ENCODE measurements around the gene PRKG1. TPM values are rescaled to one million over a fixed set of nuclear protein-coding genes. Genes with fewer than 3 reads are reported as not detected.

Gene PRKG1
- polyA plus RNA-seq, 1 donor (not counting 4 experiments of a cell fraction or from before 2014, with no cell fraction given): 0.24 TPM

DNA sequence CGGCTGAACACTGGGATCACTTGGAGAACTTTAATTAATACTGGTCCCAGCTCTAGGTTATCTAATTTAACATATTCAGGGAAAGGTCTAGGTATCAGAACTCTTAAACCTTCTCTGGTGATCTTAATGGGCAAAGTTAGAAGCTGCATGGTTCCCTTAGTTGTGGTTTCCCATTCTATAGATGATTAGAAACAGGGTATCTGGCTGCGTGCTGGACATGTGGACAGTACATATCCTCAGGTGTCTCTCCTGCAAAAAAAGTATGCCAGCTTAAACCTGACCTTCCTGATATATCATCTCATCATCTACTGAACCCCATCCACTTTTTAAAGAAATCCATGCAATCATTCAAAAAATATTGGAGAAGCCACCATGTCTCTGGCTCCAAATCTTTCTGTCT is 955.3 kb downstream of the PRKG1 start:
- Histone ChIP-seq H3K36me3 (ENCODE audit: control insufficient read depth in 2 of 2, extremely low read depth in 1 of 2, insufficient read depth in 2 of 2, low read length in 2 of 2) (no peaks in the 10 kb centered on the region), H3K79me2 (ENCODE audit: control insufficient read depth, insufficient read depth, low read length) (no peaks in the 10 kb centered on the region), H3K4me2 (ENCODE audit: control insufficient read depth, extremely low read depth, insufficient read depth, low read depth, low read length) (no peak overlapping the region), H3K27ac (ENCODE audit: control insufficient read depth, insufficient read depth, low read length) (no peak overlapping the region), H2AFZ (ENCODE audit: control insufficient read depth, low read length) (no peak overlapping the region), H3K9ac (ENCODE audit: control insufficient read depth, extremely low read depth, insufficient read depth, low read length) (no peak overlapping the region), H3K4me1 (ENCODE audit: control insufficient read depth, extremely low read depth, insufficient read depth, low read length) (no peaks in the 10 kb centered on the region), H3K27me3 (ENCODE audit: control insufficient read depth, extremely low read depth, insufficient read depth, low read length) (no peaks in the 10 kb centered on the region), H3K4me3 (ENCODE audit: control insufficient read depth in 2 of 3, extremely low read depth in 1 of 3, insufficient read depth in 2 of 3, low read depth in 1 of 3, low read length in 3 of 3) (no peak overlapping the region), H4K20me1 (ENCODE audit: control insufficient read depth, extremely low read depth, insufficient read depth, low read length) (no peaks in the 10 kb centered on the region), H3K9me3 (ENCODE audit: control insufficient read depth, low read depth, low read length) (no peaks in the 10 kb centered on the region), H3K9me1 (ENCODE audit: control insufficient read depth, extremely low read depth, insufficient read depth, low read length) (no peaks in the 10 kb centered on the region)
- FAIRE-seq (no peak), DNase-seq (ENCODE audit: low read depth, low spot score) (no peak)
- TF ChIP-seq EZH2 (IDR thresholded peaks at IDR 0.05; ENCODE audit: low read length): no peak
- no peak for TF ChIP-seq CTCF (optimal IDR thresholded peaks at IDR 0.05 in 1 of 3, IDR thresholded peaks at IDR 0.05 in 1 of 3, conservative IDR thresholded peaks at IDR 0.05 in 1 of 3; ENCODE audit: extremely low read depth in 1 of 3, insufficient read depth in 2 of 3, low read length in 3 of 3)
- dilution Hi-C loops (cut with MboI; ENCODE audit: extremely low pct_ligation_motif_present, low sequenced_read_pairs): no loop called here

DNA sequence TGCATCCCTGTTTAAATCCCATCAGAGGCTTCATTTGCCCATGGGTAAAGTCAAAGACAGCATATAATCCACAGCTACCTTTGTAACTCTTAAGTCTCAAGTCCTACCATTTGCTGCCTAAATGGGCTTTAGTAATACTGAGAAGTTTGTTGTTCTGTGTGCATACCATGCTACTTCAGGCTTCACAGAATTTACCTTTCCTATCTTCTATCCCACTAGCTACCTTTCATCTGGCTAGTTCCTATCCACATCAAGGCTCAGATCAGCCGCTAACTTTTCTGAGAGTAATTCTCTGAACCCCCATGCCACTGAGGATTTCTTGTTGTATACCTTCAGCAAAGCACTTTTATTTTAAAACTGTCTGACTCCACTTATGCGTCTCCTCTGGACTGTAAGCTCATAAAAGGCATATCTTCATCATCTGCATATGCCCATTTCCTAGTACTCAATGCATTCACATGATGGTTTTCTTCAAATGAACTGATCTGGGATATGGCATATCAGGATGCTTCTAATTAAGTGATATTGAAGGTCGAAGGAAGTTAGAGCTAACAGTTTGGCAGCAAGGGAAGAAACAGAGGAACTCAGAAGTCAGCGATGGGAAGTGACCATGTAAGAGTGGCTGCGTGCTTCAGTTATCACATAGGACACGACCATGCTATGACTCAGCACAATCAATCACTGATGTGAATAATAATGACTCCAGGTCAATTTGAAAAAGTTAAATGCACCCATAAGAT is 955.9 kb downstream of the PRKG1 start:
- H3K9me3 ChIP-seq (ENCODE audit: control insufficient read depth, low read depth, low read length): no peaks in the 10 kb centered on the region
- H2AFZ ChIP-seq (ENCODE audit: control insufficient read depth, low read length): no peak overlapping the region
- no peaks in the 10 kb centered on the region for H3K36me3 ChIP-seq (ENCODE audit: control insufficient read depth in 2 of 2, extremely low read depth in 1 of 2, insufficient read depth in 2 of 2, low read length in 2 of 2)
- dilution Hi-C loops (cut with MboI; ENCODE audit: extremely low pct_ligation_motif_present, low sequenced_read_pairs): no loop called here
- no peak for FAIRE-seq
- H4K20me1 ChIP-seq (ENCODE audit: control insufficient read depth, extremely low read depth, insufficient read depth, low read length): no peaks in the 10 kb centered on the region
- H3K27me3 ChIP-seq (ENCODE audit: control insufficient read depth, extremely low read depth, insufficient read depth, low read length): no peaks in the 10 kb centered on the region
- no peaks in the 10 kb centered on the region for H3K4me1 ChIP-seq (ENCODE audit: control insufficient read depth, extremely low read depth, insufficient read depth, low read length)
- no peak overlapping the region for H3K4me3 ChIP-seq (ENCODE audit: control insufficient read depth in 2 of 3, extremely low read depth in 1 of 3, insufficient read depth in 2 of 3, low read depth in 1 of 3, low read length in 3 of 3)
- TF ChIP-seq CTCF (optimal IDR thresholded peaks at IDR 0.05 in 1 of 3, IDR thresholded peaks at IDR 0.05 in 1 of 3, conservative IDR thresholded peaks at IDR 0.05 in 1 of 3; ENCODE audit: extremely low read depth in 1 of 3, insufficient read depth in 2 of 3, low read length in 3 of 3): no peak
- TF ChIP-seq EZH2 (IDR thresholded peaks at IDR 0.05; ENCODE audit: low read length): no peak
- H3K9me1 ChIP-seq (ENCODE audit: control insufficient read depth, extremely low read depth, insufficient read depth, low read length): no peaks in the 10 kb centered on the region
- no peak overlapping the region for H3K9ac ChIP-seq (ENCODE audit: control insufficient read depth, extremely low read depth, insufficient read depth, low read length)
- no peak for DNase-seq (ENCODE audit: low read depth, low spot score)
- H3K79me2 ChIP-seq (ENCODE audit: control insufficient read depth, insufficient read depth, low read length): no peaks in the 10 kb centered on the region
- H3K4me2 ChIP-seq (ENCODE audit: control insufficient read depth, extremely low read depth, insufficient read depth, low read depth, low read length): no peak overlapping the region
- no peak overlapping the region for H3K27ac ChIP-seq (ENCODE audit: control insufficient read depth, insufficient read depth, low read length)

Data from keratinocyte (primary cell).